Measurements from ENCODE around the gene PRKCB.

The PRKCB gene

GRCh38 chr16:24170407-24170806 lies 334.6 kb downstream of the PRKCB start:
- DNase-seq (ENCODE audit: low spot score): no peak

- DNase-seq (ENCODE audit: low spot score): no peak
Measured at GRCh38 chr16:24174504-24174903, 338.7 kb downstream of the PRKCB start.

GRCh38 chr16:24174957-24175356 lies 339.2 kb downstream of the PRKCB start:
- DNase-seq (ENCODE audit: low spot score): no peak

- DNase-seq (ENCODE audit: low spot score): peak; percentile 7
Measured at GRCh38 chr16:24178496-24178895, 342.7 kb downstream of the PRKCB start.

GRCh38 chr16:24180451-24180850 lies 344.7 kb downstream of the PRKCB start:
- no peak for DNase-seq (ENCODE audit: low spot score)

GRCh38 chr16:24188021-24188542 lies 352.3 kb downstream of the PRKCB start:
- no peak for DNase-seq (ENCODE audit: low spot score)

- DNase-seq (ENCODE audit: low spot score): no peak
Measured at GRCh38 chr16:24188751-24189318, 353.1 kb downstream of the PRKCB start.

- DNase-seq (ENCODE audit: low spot score): no peak
Measured at GRCh38 chr16:24189941-24190340, 354.2 kb downstream of the PRKCB start.

- no peak for DNase-seq (ENCODE audit: low spot score)
Measured at GRCh38 chr16:24191876-24192402, 356.2 kb downstream of the PRKCB start.

- DNase-seq (ENCODE audit: low spot score): no peak
Measured at GRCh38 chr16:24195221-24195620, 359.4 kb downstream of the PRKCB start.

- DNase-seq (ENCODE audit: low spot score): no peak
Measured at GRCh38 chr16:24198807-24199533, 363.2 kb downstream of the PRKCB start.

GRCh38 chr16:24203675-24204074 lies 367.9 kb downstream of the PRKCB start:
- DNase-seq (ENCODE audit: low spot score): no peak

GRCh38 chr16:24204150-24204665 lies 368.4 kb downstream of the PRKCB start:
- no peak for DNase-seq (ENCODE audit: low spot score)

GRCh38 chr16:24206926-24207325 lies 371.1 kb downstream of the PRKCB start:
- no peak for DNase-seq (ENCODE audit: low spot score)

GRCh38 chr16:24208710-24209109 lies 372.9 kb downstream of the PRKCB start:
- DNase-seq (ENCODE audit: low spot score): no peak

- DNase-seq (ENCODE audit: low spot score): no peak
Measured at GRCh38 chr16:24214992-24215391, 379.2 kb downstream of the PRKCB start.

GRCh38 chr16:24216961-24217360 lies 381.2 kb downstream of the PRKCB start:
- no peak for DNase-seq (ENCODE audit: low spot score)

GRCh38 chr16:24217461-24217860 lies 381.7 kb downstream of the PRKCB start:
- DNase-seq (ENCODE audit: low spot score): no peak

GRCh38 chr16:24218299-24218698 lies 382.5 kb downstream of the PRKCB start:
- no peak for DNase-seq (ENCODE audit: low spot score)

- no peak for DNase-seq (ENCODE audit: low spot score)
Measured at GRCh38 chr16:24221219-24221618, 385.4 kb downstream of the PRKCB start.

- no peak for DNase-seq (ENCODE audit: low spot score)
Measured at GRCh38 chr16:24228514-24228913, 392.7 kb downstream of the PRKCB start.

- DNase-seq (ENCODE audit: low spot score): no peak
Measured at GRCh38 chr16:24232936-24233335, 397.2 kb downstream of the PRKCB start.

GRCh38 chr16:24234737-24235136 lies 399.0 kb downstream of the PRKCB start:
- no peak for DNase-seq (ENCODE audit: low spot score)

Measured in NAMALWA (cell line).